ENCODE measurements around the gene IFNL3. TPM values are rescaled to one million over a fixed set of nuclear protein-coding genes. Genes with fewer than 3 reads are reported as not detected.
"Not testable (repeated sequence)": the region's sequence is repeated elsewhere in the genome, so short reads cannot be mapped to it uniquely, and the experiment has no call there.

Gene IFNL3
- total RNA-seq, 2 donors from 2014 or later: not detected

DNA sequence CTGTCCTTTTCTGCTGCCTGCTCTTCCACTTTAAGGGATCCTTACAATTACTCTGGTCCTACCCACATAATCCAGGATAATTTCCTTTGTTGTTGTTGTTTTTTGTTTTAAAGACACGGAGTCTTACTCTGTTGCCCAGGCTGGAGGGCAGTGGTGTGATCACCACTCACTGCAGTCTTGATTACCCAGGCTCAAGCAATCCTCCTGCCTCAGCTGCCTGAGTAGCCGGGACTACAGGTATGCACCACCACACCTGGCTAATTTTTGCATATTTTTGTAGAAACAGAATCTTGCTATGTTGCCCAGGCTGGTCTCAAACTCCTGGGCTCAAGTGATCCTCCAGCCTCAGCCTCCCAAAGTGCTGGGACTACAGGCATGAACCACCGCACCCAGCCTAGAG lies 29.5 kb downstream of the IFNL3 start:
- H3K36me3 Mint-ChIP-seq (ENCODE audit: low read depth); H3K4me3 Mint-ChIP-seq; H3K4me1 Mint-ChIP-seq; H3K9me3 Mint-ChIP-seq; H3K27ac Mint-ChIP-seq; ATAC-seq (replicated peaks): not testable (repeated sequence)
- peaks cover 19% of the 10 kb centered on the region for H3K27me3 Mint-ChIP-seq

GRCh38 chr19:39212375-39212742 lies 32.4 kb downstream of the IFNL3 start:
- peak; percentile 99 for ATAC-seq (replicated peaks)
- Mint-ChIP-seq H3K27ac (no peak overlapping the region), H3K4me1 (no peaks in the 10 kb centered on the region), H3K4me3 (no peak overlapping the region), H3K36me3 (ENCODE audit: low read depth) (no peaks in the 10 kb centered on the region), H3K27me3 (peaks cover 10% of the 10 kb centered on the region), H3K9me3 (no peaks in the 10 kb centered on the region)

DNA sequence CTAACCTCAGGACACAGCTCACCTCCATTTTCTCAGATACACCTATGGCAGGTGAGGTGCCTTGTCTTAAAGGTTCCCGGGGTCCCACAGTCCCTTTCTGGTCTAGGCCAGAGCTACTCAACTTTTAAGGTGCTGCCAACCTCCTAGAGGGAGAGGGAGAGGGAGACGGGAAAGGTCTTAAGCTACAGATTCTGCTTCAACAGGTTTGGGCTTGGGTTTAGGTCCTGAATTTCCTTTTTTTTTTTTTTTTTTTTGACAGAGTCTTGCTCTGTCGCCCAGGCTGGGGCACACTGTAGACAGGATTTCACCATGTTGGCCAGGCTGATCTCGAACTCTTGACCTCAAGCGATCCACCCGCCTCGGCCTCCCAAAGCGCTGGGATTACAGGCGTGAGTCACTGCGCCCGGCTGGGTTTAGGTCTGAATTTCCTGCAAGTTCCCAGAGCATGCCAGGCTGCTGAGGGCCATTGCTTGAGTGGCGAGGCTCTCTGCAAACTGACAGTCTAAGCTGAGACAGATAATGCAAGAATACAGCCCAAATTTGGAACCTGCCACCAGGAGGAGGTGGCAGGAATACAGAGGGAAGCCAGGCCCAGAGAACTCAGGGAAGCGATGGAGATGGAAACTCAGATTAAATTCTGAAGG lies 33.0 kb downstream of the IFNL3 start:
- H3K27me3 Mint-ChIP-seq: peaks cover 5% of the 10 kb centered on the region
- H3K4me3 Mint-ChIP-seq: no peak overlapping the region
- no peaks in the 10 kb centered on the region for H3K36me3 Mint-ChIP-seq (ENCODE audit: low read depth)
- no peaks in the 10 kb centered on the region for H3K4me1 Mint-ChIP-seq
- H3K9me3 Mint-ChIP-seq: no peaks in the 10 kb centered on the region
- no peak for ATAC-seq (replicated peaks)
- no peak overlapping the region for H3K27ac Mint-ChIP-seq

DNA sequence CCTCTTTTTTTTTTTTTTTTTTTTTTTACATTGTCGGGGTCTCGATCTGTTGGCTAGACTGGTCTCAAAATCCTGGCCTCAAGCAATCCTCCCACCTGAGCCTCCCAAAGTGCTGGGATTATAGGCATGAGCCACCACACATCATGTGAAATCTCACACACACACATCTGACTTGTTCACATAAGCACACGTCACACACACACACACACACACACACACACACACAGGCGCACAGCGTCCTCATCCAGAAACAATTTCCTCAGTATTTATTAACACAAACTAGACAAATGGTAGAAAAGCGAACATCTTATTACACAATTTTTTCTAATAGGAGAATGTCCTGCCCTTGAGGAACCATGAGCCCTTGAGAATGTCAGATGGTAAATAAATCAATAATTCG lies 35.6 kb downstream of the IFNL3 start:
- Mint-ChIP-seq H3K27ac (no peak overlapping the region), H3K4me1 (no peaks in the 10 kb centered on the region), H3K9me3 (no peaks in the 10 kb centered on the region), H3K27me3 (peaks cover 5% of the 10 kb centered on the region), H3K36me3 (ENCODE audit: low read depth) (no peaks in the 10 kb centered on the region), H3K4me3 (no peak overlapping the region)
- ATAC-seq (replicated peaks): no peak

DNA sequence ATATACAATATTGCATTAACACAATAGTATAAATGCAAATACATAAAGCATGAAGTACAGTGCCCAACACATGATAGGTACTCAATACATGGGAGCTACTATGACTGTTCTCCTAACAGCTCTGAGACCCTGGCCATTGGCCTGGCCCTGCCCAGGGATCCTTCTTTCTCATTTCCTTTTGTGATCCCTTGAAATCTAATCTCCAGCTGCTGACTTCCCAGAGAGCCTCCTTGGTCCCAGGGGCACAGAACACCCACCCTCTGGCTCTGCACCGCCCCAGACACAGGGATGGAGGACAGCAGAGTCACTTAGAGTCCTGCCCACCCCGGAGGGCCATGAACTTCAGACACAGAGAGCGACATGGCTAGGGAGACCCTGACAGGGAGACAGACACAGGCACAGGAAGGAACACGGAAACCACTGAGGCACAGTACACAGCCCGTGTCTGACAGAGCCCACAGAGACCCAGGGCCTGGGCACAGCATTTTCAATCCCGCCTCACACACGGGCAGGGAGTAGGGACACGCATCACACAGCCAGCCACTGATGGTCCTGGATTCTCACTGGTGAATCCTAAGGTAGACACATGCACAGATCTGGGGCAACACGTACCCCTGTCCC lies 36.5 kb downstream of the IFNL3 start:
- no peak overlapping the region for H3K4me3 Mint-ChIP-seq
- no peaks in the 10 kb centered on the region for H3K4me1 Mint-ChIP-seq
- peaks cover 9% of the 10 kb centered on the region for H3K27me3 Mint-ChIP-seq
- ATAC-seq (replicated peaks): no peak
- no peaks in the 10 kb centered on the region for H3K9me3 Mint-ChIP-seq
- H3K36me3 Mint-ChIP-seq (ENCODE audit: low read depth): no peaks in the 10 kb centered on the region
- no peak overlapping the region for H3K27ac Mint-ChIP-seq

DNA sequence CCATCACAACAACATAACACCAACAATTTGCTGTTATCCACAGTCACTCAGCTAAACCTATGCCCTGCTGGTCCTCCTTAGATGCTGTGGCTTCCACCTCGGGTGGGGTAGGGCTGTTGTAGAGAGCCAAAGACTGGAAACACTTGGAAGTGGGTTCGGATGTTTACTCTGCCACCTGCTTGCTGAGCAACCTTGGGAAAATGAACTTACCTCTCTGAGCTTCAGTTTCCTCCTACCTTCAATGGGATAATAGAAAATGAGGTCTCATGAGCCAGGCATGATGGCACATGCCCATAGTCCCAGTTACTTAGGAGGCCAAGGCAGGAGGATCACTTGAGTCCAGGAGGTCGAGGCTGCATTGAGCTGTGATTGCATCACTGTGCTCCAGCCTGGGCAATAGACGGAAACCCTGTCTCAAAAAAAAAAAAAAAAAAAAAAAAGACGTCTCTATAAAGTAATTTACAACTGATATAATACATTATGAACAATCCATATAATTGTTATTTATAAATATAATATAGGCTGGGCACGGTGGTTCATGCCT lies 37.4 kb downstream of the IFNL3 start:
- Mint-ChIP-seq H3K9me3 (no peaks in the 10 kb centered on the region), H3K36me3 (ENCODE audit: low read depth) (no peaks in the 10 kb centered on the region), H3K27me3 (peaks cover 15% of the 10 kb centered on the region), H3K27ac (no peak overlapping the region), H3K4me1 (no peaks in the 10 kb centered on the region), H3K4me3 (no peak overlapping the region)
- no peak for ATAC-seq (replicated peaks)

DNA sequence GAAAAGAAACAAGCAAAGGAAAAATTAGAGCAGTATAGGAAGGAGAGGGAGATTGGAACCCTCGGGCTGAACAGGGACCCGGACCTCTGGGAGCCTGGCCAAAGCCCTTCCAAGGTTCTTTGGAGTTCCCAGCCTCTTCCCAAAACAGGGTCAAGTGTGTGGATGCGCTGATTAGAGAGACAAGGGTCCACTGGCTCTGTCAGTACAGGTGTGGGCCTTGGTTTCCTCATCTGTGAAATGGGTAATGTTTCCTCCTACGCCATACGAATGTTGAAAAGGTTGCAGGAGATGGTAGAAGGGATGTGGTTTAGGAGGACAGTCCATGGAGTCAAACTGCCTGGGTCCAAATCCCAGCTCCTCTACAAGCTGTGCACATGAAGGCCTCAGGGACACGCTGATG lies 38.7 kb downstream of the IFNL3 start:
- ATAC-seq (replicated peaks): no peak
- H3K4me3 Mint-ChIP-seq: no peak overlapping the region
- peaks cover 22% of the 10 kb centered on the region for H3K27me3 Mint-ChIP-seq
- no peaks in the 10 kb centered on the region for H3K36me3 Mint-ChIP-seq (ENCODE audit: low read depth)
- no peak overlapping the region for H3K27ac Mint-ChIP-seq
- H3K9me3 Mint-ChIP-seq: no peaks in the 10 kb centered on the region
- H3K4me1 Mint-ChIP-seq: no peaks in the 10 kb centered on the region

- H3K27ac Mint-ChIP-seq: no peak overlapping the region
- no peaks in the 10 kb centered on the region for H3K9me3 Mint-ChIP-seq
- no peak for ATAC-seq (replicated peaks)
- no peaks in the 10 kb centered on the region for H3K4me1 Mint-ChIP-seq
- H3K4me3 Mint-ChIP-seq: no peak overlapping the region
- H3K27me3 Mint-ChIP-seq: peaks cover 29% of the 10 kb centered on the region
- no peaks in the 10 kb centered on the region for H3K36me3 Mint-ChIP-seq (ENCODE audit: low read depth)
Observed at GRCh38 chr19:39205449-39205764, 39.4 kb downstream of the IFNL3 start.

- peaks cover 34% of the 10 kb centered on the region for H3K27me3 Mint-ChIP-seq
- H3K27ac Mint-ChIP-seq: no peak within 1 kb of the TSS
- H3K36me3 Mint-ChIP-seq (ENCODE audit: low read depth): no peaks in the 10 kb centered on the region
- no peaks in the 10 kb centered on the region for H3K4me1 Mint-ChIP-seq
- H3K9me3 Mint-ChIP-seq: no peaks in the 10 kb centered on the region
- ATAC-seq (replicated peaks): no peak
- H3K4me3 Mint-ChIP-seq: no peak within 1 kb of the TSS
Observed at GRCh38 chr19:39203372-39204341, 41.1 kb downstream of the IFNL3 start, which contains the start of gene SYCN. Gene SYCN (minus strand): TSS chr19:39204263. CDS start chr19:39204254, 9 bp downstream.

DNA sequence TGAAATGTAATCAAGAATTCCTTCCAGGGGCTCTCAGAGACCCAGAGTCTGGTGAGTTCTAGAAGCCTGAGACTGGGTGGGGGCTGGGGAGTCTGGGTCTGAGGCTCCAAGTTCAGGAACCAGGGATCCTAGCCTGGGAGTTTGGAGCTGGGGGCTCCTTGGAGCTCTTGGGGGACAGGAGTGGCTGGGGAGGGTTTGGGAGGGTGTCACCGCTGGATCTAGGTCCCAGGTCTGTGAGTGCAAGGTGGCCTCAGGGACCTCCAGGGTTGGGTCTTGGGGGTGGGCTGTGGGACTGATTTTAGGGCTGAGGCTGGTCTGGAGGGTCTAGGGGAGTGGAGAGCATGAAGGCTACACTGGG lies 41.8 kb downstream of the IFNL3 start:
- Mint-ChIP-seq H3K4me3 (no peak overlapping the region), H3K4me1 (no peaks in the 10 kb centered on the region), H3K36me3 (ENCODE audit: low read depth) (no peaks in the 10 kb centered on the region), H3K27me3 (peaks cover 34% of the 10 kb centered on the region), H3K9me3 (no peaks in the 10 kb centered on the region), H3K27ac (no peak overlapping the region)
- no peak for ATAC-seq (replicated peaks)

DNA sequence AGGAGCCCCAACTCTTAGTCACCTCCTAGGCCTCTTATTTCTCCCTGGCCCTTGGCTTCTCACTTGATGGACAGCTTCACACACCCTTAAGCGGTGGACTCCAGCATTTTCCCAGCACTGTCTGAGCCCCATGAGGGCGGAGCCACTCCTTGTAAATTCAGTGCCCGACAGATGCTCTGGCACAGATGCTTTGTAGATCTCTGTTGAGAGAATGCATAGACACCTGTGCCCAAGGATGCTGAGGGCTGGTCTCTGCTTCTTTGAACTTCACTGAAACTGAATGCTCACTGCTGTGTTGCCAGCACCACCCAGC lies 44.0 kb downstream of the IFNL3 start:
- Mint-ChIP-seq H3K27me3 (peaks cover 47% of the 10 kb centered on the region), H3K4me1 (peaks cover 5% of the 10 kb centered on the region), H3K4me3 (no peak overlapping the region), H3K36me3 (ENCODE audit: low read depth) (no peaks in the 10 kb centered on the region), H3K27ac (no peak overlapping the region), H3K9me3 (no peaks in the 10 kb centered on the region)
- no peak for ATAC-seq (replicated peaks)

DNA sequence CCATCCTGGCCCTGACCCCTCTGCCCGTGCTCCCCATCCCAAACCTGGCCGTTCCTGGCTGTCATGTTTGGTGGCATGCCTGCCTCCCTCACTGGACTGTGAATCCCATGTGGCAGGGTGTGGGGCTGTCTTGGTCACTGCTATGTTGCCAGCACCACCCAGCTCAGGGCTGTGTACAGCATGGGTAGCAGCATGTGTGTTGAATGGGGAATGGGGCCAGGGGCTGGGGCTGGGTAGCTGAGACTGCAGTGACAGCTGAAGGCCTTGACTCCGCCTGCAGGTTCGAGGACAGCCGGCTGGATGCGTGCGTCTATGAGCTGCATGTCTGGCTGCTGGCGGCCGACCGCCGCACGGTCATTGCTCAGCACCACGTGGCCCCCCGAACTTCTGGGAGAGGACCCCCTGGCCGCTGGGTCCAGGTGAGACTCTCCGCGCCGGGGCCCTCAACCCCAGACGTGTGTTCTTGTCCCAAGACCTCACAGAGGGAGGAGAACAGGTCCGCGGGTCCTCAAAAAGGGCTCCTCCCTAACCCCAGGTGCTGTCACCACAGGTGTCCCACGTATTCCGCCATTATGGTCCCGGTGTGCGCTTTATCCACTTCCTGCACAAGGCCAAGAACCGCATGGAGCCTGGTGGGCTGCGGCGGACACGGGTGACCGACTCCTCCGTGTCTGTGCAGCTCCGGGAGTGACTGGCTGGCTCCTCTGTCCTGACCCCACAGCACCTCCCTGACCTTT lies 44.6 kb downstream of the IFNL3 start:
- H3K4me3 Mint-ChIP-seq: no peak overlapping the region
- H3K36me3 Mint-ChIP-seq (ENCODE audit: low read depth): no peaks in the 10 kb centered on the region
- H3K9me3 Mint-ChIP-seq: no peaks in the 10 kb centered on the region
- H3K4me1 Mint-ChIP-seq: peaks cover 5% of the 10 kb centered on the region
- no peak overlapping the region for H3K27ac Mint-ChIP-seq
- ATAC-seq (replicated peaks): no peak
- peaks cover 47% of the 10 kb centered on the region for H3K27me3 Mint-ChIP-seq

DNA sequence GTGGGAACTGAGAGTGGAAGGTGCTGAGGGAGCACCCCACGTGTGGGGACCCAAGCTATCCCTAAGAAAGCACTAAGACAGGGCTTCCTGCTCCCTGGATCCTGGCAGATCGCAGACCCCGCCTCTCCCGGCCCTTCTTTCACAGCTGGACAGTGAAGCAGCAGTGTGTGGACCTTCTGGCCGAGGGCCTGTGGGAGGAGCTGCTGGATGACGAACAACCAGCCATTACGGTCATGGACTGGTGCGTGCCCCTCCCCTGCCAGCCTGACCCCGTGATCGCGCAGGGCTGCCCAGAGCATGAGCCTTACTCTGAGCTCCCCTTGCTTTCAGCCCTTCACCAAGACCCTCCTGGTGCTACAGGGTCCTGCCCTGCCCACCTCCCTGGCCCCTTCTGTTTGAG lies 45.8 kb downstream of the IFNL3 start:
- Mint-ChIP-seq H3K4me1 (peaks cover 5% of the 10 kb centered on the region), H3K4me3 (no peak overlapping the region), H3K27me3 (peaks cover 48% of the 10 kb centered on the region), H3K27ac (no peak overlapping the region), H3K36me3 (ENCODE audit: low read depth) (no peaks in the 10 kb centered on the region), H3K9me3 (no peaks in the 10 kb centered on the region)
- ATAC-seq (replicated peaks): no peak

DNA sequence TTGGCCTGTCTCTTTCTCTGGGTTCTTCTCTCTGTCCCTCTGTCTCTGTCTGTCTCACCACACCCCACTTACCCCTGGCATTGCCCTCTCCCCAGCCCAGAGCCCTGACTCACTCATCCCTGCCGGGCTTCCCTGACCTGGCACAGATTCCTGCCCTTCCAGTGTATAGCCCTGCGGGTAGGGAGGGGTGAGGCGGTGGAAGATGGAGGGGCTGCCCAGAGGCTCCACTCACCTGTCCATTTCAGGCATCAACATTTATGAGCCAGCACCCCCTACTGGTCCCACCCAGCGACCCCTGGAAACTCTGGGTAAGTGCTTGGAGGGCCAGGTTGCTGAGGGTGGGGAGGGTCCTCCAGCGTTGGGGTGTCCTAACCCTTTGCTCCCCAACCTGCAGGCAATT lies 47.0 kb downstream of the IFNL3 start:
- H3K27me3 Mint-ChIP-seq: peaks cover 46% of the 10 kb centered on the region
- H3K9me3 Mint-ChIP-seq: no peaks in the 10 kb centered on the region
- no peak overlapping the region for H3K27ac Mint-ChIP-seq
- peak overlapping the region; percentile 21 for H3K4me3 Mint-ChIP-seq
- ATAC-seq (replicated peaks): no peak
- H3K4me1 Mint-ChIP-seq: peaks cover 5% of the 10 kb centered on the region
- H3K36me3 Mint-ChIP-seq (ENCODE audit: low read depth): no peaks in the 10 kb centered on the region

All from activated T-helper 17 cell treated with anti-CD3 and anti-CD28 coated beads, Interleukin-2, amount 50 U/mL, for 72 hours (primary cell).